GM12878 (cell line): ENCODE measurements around the gene TMEM161A. TPM values are rescaled to one million over a fixed set of nuclear protein-coding genes. Genes with fewer than 3 reads are reported as not detected.

Source experiments
- ATAC-seq: fragments of 200-7000 bp; cut with Tn5 transposase; 3 replicates; pipeline ENCODE4 v1.9.1; 2020; ENCODE audit warnings: mild to moderate bottlenecking, moderate library complexity
- BruUV-seq: library from RNA; stranded (reverse); fragments of 400-500 nt; replicated peaks from 2 replicates; lab custom pipeline; 2021; lab: Mats Ljungman, UMichigan
- CTCF ChIA-PET: fragments of 300-600 bp; sonication (Branson Sonifier 250); formaldehyde crosslinking; extraction: SDS; loops from one replicate; lab custom pipeline; 2021; ENCODE audit warnings: inconsistent platforms; lab: Yijun Ruan, JAX
- POLR2A ChIA-PET: fragments of 350-600 bp; formaldehyde crosslinking; extraction: SDS; loops from one replicate; lab custom pipeline; 2021; ENCODE audit warnings: inconsistent platforms; lab: Charles Lee
- RAD21 ChIA-PET: fragments of 300-600 bp; sonication (Branson Sonifier 250); formaldehyde crosslinking; loops from one replicate; lab custom pipeline; 2023; ENCODE audit warnings: antibody characterized with exemption; ENCODE audit not compliant: unreplicated experiment; lab: Charles Lee
- SMC1A ChIA-PET: fragments of 300-600 bp; sonication (Branson Sonifier 250); formaldehyde crosslinking; loops from one replicate; lab custom pipeline; 2023; ENCODE audit not compliant: unreplicated experiment, uncharacterized antibody; lab: Charles Lee
- DNase-seq: peaks from one replicate; pipeline ENCODE4 v3.0.0-alpha.2; 2011; ENCODE audit warnings: low read depth, low spot score
- FAIRE-seq: peaks from 3 replicates; lab custom pipeline; 2011; peaks lifted over from hg19 to GRCh38; lab: Jason Lieb, UNC
- H2AFZ ChIP-seq: 2 replicates; pipeline ENCODE4 v1.6.0; 2011; ENCODE audit warnings: low read depth, low read length, control low read depth; ENCODE audit not compliant: control insufficient read depth
- H3K27ac ChIP-seq: 2 replicates; pipeline ENCODE4 v1.5.1; 2011; ENCODE audit warnings: control low read depth; ENCODE audit not compliant: control insufficient read depth, insufficient read depth
- H3K27me3 ChIP-seq, 2 experiments: replicated peaks in 1 of 2; 2 replicates each; pipeline versions ENCODE4 v1.6.0 to v1.6.1; 2011; ENCODE audit warnings: low read length in 1 of 2; ENCODE audit not compliant: control insufficient read depth in 2 of 2, insufficient read depth in 2 of 2
- H3K36me3 ChIP-seq, 2 experiments: 2 replicates each; pipeline ENCODE4 v1.5.1; 2011; ENCODE audit warnings: low read length in 1 of 2; ENCODE audit not compliant: control insufficient read depth in 2 of 2, insufficient read depth in 2 of 2
- H3K4me1 ChIP-seq: 2 replicates; pipeline ENCODE4 v1.6.1; 2011; ENCODE audit warnings: mild to moderate bottlenecking, low read length, moderate library complexity, mixed read lengths; ENCODE audit not compliant: control insufficient read depth, insufficient read depth
- H3K4me2 ChIP-seq: 2 replicates; pipeline ENCODE4 v1.6.0; 2011; ENCODE audit warnings: control low read depth; ENCODE audit not compliant: control insufficient read depth, insufficient read depth
- H3K4me3 ChIP-seq: fragments of 200-600 bp; sonication (generic); 2 replicates; pipeline ENCODE4 v1.5.1; 2016
- H3K79me2 ChIP-seq: 2 replicates; pipeline ENCODE4 v1.6.0; 2011; ENCODE audit warnings: low read length; ENCODE audit not compliant: control insufficient read depth, insufficient read depth
- H3K9ac ChIP-seq: 2 replicates; pipeline ENCODE4 v1.8.0; 2011; ENCODE audit warnings: low read length, control low read depth, mixed read lengths; ENCODE audit not compliant: control insufficient read depth, insufficient read depth
- H3K9me3 ChIP-seq: replicated peaks from 3 replicates; pipeline ENCODE4 v1.5.1; 2011; ENCODE audit warnings: mild to moderate bottlenecking, low read length; ENCODE audit not compliant: control insufficient read depth, insufficient read depth
- H4K20me1 ChIP-seq: 2 replicates; pipeline ENCODE4 v1.6.0; 2011; ENCODE audit not compliant: control insufficient read depth, insufficient read depth
- BCL11A ChIP-seq: IDR thresholded peaks from 2 replicates; pipeline ENCODE4 v1.6.1; 2011; ENCODE audit warnings: low read depth, low read length
- CEBPB ChIP-seq, 2 experiments: fragments of 150-350 bp in 1 of 2; IDR thresholded peaks; 2 replicates each; pipeline ENCODE4 v1.6.1; 2012 to 2014; ENCODE audit warnings: low read depth in 2 of 2, low read length in 2 of 2, borderline replicate concordance in 1 of 2, inconsistent platforms in 1 of 2
- ESRRA ChIP-seq: IDR thresholded peaks from 2 replicates; pipeline ENCODE4 v1.6.1; 2012; ENCODE audit warnings: mild to moderate bottlenecking, low read length, improper control_type of control experiment
- GATAD2B ChIP-seq: fragments of 450-650 bp; conservative IDR thresholded peaks from 2 replicates; pipeline ENCODE4 v1.6.1; 2017; ENCODE audit warnings: low read depth, mild to moderate bottlenecking, moderate library complexity
- IRF4 ChIP-seq: IDR thresholded peaks from 2 replicates; pipeline ENCODE4 v1.6.1; 2011; ENCODE audit warnings: low read depth, low read length
- JUND ChIP-seq: IDR thresholded peaks from 2 replicates; pipeline ENCODE4 v1.6.1; 2012; ENCODE audit warnings: low read depth, mild to moderate bottlenecking, low read length, improper control_type of control experiment, moderate library complexity
- LARP7 ChIP-seq: fragments of 450-650 bp; IDR thresholded peaks from 2 replicates; pipeline ENCODE4 v1.6.1; 2017; ENCODE audit warnings: mild to moderate bottlenecking
- MEF2B ChIP-seq: fragments of 450-650 bp; IDR thresholded peaks from 2 replicates; pipeline ENCODE4 v1.6.1; 2018; ENCODE audit warnings: mild to moderate bottlenecking, moderate library complexity; ENCODE audit not compliant: partially characterized antibody, poor library complexity, severe bottlenecking
- NBN ChIP-seq: fragments of 450-650 bp; IDR thresholded peaks from 2 replicates; pipeline ENCODE4 v1.6.1; 2016
- PML ChIP-seq: IDR thresholded peaks from 2 replicates; pipeline ENCODE4 v1.6.1; 2012; ENCODE audit warnings: low read length, inconsistent platforms
- POU2F2 ChIP-seq: IDR thresholded peaks from 3 replicates; pipeline ENCODE4 v1.6.1; 2011; ENCODE audit warnings: low read depth, mild to moderate bottlenecking, low read length, borderline replicate concordance
- RAD21 ChIP-seq: IDR thresholded peaks from 2 replicates; pipeline ENCODE4 v1.6.1; 2011; ENCODE audit warnings: mild to moderate bottlenecking, low read depth, low read length, moderate library complexity; ENCODE audit not compliant: insufficient read depth
- SRF ChIP-seq, 2 experiments: IDR thresholded peaks; 2 replicates each; pipeline ENCODE4 v1.6.1; 2011; ENCODE audit warnings: low read depth in 2 of 2, low read length in 2 of 2, mild to moderate bottlenecking in 1 of 2, moderate library complexity in 1 of 2
- ZNF622 ChIP-seq: fragments of 450-650 bp; IDR thresholded peaks from 2 replicates; pipeline ENCODE4 v1.6.1; 2017; ENCODE audit warnings: mild to moderate bottlenecking, inconsistent platforms
- WGBS: methylation state at CpG from one replicate; pipeline ENCODE4 v1.1.6; 2016; ENCODE audit warnings: low lambda C conversion rate; ENCODE audit not compliant: insufficient replicate concordance, insufficient coverage; ENCODE audit errors: missing lambda C conversion rate; 5-methylcytosine and 5-hydroxymethylcytosine counted together
- in situ Hi-C: fragments of 300-500 bp; cut with MboI; formaldehyde crosslinking; loops from 9 replicates; pipeline ENCODE4 v1.14.3; 2018; ENCODE audit warnings: mixed read lengths
- intact Hi-C: fragments of 100-400 bp; cut with micrococcal nuclease; formaldehyde crosslinking; loops from one replicate; pipeline ENCODE4 v1.14.2; 2022; ENCODE audit not compliant: unreplicated experiment
- polyA plus RNA-seq, 11 experiments: library from polyadenylated mRNA; depleted of rRNA in 4 of 11; unstranded in 6 of 11; stranded (reverse) in 5 of 11; fragments of >200 nt; fragmentation: Nextera tagmentation in 4 of 11; fragmentation: Illumina TruSeq in 1 of 11; extraction: Ambion mirVana in 4 of 11; extraction: Trizol in 1 of 11; gene quantifications; 1 replicate in 1 of 11; 2 replicates in 10 of 11; pipeline versions ENCODE4 v1.2.1 to v1.2.3, GENCODE V29; 2011 to 2016; ENCODE audit warnings: inconsistent platforms in 2 of 11, missing spikeins in 2 of 11, low read depth in 1 of 11
- total RNA-seq, 4 experiments: library from RNA; depleted of rRNA in 3 of 4; stranded (reverse); fragments of >200 nt in 3 of 4; fragmentation: Illumina TruSeq in 1 of 4; extraction: Trizol in 1 of 4; gene quantifications; 2 replicates each; pipeline versions ENCODE4 v1.2.1 to v1.2.3, GENCODE V29; 2013 to 2021
- TF ChIP-seq, protein P1 (sequence below): IDR thresholded peaks from 2 replicates; pipeline ENCODE4 v1.6.1; 2012; ENCODE audit warnings: low read depth, low read length, improper control_type of control experiment
- TF ChIP-seq, protein P2 (sequence below): IDR thresholded peaks from 2 replicates; pipeline ENCODE4 v1.6.1; 2011; ENCODE audit warnings: mild to moderate bottlenecking, low read depth, low read length, moderate library complexity; ENCODE audit not compliant: insufficient replicate concordance
- TF ChIP-seq, protein P3 (sequence below): fragments of 450-650 bp; IDR thresholded peaks from 2 replicates; pipeline ENCODE4 v1.6.1; 2018; ENCODE audit warnings: borderline replicate concordance, mild to moderate bottlenecking; ENCODE audit not compliant: partially characterized antibody

The TMEM161A gene
- total and polyA plus RNA-seq, 10 of the 15 experiments (the other 5 are each of a cell fraction or from before 2014, with no cell fraction given), result 1.1 to 37.1 (median 19.0) TPM

DNA sequence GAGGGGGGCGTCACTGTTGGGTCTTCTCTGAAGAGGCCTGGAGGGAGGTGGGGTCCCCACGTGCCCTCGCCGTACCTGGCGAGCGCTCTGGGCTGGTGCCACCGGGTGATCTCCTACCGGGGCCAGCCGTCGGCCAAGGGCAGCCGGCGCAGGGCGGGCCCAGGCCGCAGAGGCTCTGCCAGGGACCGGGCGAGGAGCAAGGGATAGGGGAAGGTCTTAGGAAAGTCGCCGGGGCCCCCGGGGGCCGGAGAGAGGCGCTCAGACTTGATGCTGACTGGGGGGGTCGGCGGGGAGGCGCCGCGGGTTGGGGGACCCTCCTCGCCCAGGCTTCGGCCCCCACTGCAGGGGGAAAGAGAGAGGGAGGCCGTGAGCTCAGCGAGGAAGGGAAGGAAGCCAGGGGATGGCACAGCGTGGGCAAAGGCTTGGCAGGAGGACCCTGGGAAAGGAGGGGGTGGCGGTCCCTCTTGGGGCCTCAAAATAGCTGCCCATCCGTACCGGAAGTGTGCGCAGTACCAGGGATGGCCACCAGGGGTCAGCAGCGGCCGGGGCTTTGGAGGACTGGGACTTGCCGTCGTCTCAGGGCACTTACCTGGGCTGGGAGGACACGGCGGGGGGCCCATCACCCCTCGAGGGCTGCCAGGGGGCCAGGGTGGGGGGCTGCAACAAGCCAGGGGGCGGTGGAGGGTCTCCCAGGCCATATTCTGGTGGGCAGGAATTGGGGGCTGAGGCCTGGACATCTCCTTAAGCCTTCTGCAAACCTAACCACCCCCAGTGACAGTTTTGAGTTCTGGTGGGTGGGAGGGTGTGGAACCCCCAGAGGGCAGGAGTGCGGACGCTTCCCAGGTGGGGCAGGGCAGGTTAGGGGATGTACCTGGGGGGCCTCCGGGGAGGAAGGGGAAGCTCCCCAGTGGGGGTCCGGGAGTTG lies 7.7 kb upstream of the TMEM161A start:
- no peak overlapping the region for H3K9ac ChIP-seq
- peak; percentile 97 for ATAC-seq
- 0 out of 2 replicates have a peak, but pooled peaks cover 3% of the 10 kb centered on the region for H3K4me1 ChIP-seq
- H2AFZ ChIP-seq, result peak overlapping the region; percentile 53
- ChIA-PET POLR2A (interaction anchor here (0.6 to 1.6 kb wide), 3 partner anchors 23 to 30 kb away, joined by 3 to 6 read pairs (median 3); no protein-coding TSS in a partner anchor), SMC1A (interaction anchor here (0.6 to 5.4 kb wide), 8 partner anchors 10 to 48 kb away, joined by 3 to 114 read pairs (median 4); partner anchors contain the start of gene MEF2B), RAD21 (interaction anchor here (0.6 to 17.5 kb wide), 7 partner anchors 10 to 345 kb away, joined by 3 to 394 read pairs (median 5); partner anchors contain the start of gene MEF2B), CTCF (interaction anchor here (0.5 to 6.3 kb wide), 14 partner anchors 12 to 345 kb away, joined by 3 to 207 read pairs (median 4); partner anchors contain the start of gene MEF2B)
- FAIRE-seq, result peak; percentile 76
- no peak for DNase-seq
- H3K4me2 ChIP-seq, result no peak overlapping the region
- H3K4me3 ChIP-seq, result no peak overlapping the region
- H4K20me1 ChIP-seq, result no peaks in the 10 kb centered on the region
- 30% methylated on average over 41 of the region's 47 CpGs for WGBS
- H3K27me3 ChIP-seq, result no peaks in the 10 kb centered on the region
- H3K27ac ChIP-seq, result no peak overlapping the region
- no peaks in the 10 kb centered on the region for H3K79me2 ChIP-seq
- in situ Hi-C loops (loop anchor here (10.0 kb wide), 1 partner anchor 349 kb away; no protein-coding TSS in a partner anchor), intact Hi-C loops (loop anchor here (1.0 kb wide), 2 partner anchors 29 to 344 kb away; no protein-coding TSS in a partner anchor)
- H3K9me3 ChIP-seq, result no peaks in the 10 kb centered on the region
- peaks cover 6 to 8% of the 10 kb centered on the region in 2 experiments; a peak in 3 of 4 replicates for H3K36me3 ChIP-seq
- no TSS peak for BruUV-seq
- TF ChIP-seq, protein P1, sequence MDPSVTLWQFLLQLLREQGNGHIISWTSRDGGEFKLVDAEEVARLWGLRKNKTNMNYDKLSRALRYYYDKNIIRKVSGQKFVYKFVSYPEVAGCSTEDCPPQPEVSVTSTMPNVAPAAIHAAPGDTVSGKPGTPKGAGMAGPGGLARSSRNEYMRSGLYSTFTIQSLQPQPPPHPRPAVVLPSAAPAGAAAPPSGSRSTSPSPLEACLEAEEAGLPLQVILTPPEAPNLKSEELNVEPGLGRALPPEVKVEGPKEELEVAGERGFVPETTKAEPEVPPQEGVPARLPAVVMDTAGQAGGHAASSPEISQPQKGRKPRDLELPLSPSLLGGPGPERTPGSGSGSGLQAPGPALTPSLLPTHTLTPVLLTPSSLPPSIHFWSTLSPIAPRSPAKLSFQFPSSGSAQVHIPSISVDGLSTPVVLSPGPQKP, result peak; percentile 99
- TF ChIP-seq BCL11A (no peak), PML (no peak), ZNF622 (no peak), RAD21 (peak; percentile 98), SRF (IDR thresholded peaks at IDR 0.05; ENCODE audit: low read depth in 2 of 2, low read length in 2 of 2) (no peak), POU2F2 (0 out of 3 replicates have a peak, but pooled peaks have one; percentile 29), GATAD2B (peak; percentile 32; the same call in 1 of the 2 replicates), ESRRA (0 out of 2 replicates have a peak, but pooled peaks have one; percentile 59), LARP7 (peak; percentile 56; the same call in 1 of the 2 replicates), MEF2B (peak; percentile 37), JUND (no peak), IRF4 (0 out of 2 replicates have a peak, but pooled peaks have one; percentile 15), CEBPB (IDR thresholded peaks at IDR 0.05; ENCODE audit: borderline replicate concordance in 1 of 2, low read depth in 2 of 2, low read length in 2 of 2) (no peak), NBN (peak; percentile 47; the same call in 1 of the 2 replicates)
- TF ChIP-seq, protein P2, sequence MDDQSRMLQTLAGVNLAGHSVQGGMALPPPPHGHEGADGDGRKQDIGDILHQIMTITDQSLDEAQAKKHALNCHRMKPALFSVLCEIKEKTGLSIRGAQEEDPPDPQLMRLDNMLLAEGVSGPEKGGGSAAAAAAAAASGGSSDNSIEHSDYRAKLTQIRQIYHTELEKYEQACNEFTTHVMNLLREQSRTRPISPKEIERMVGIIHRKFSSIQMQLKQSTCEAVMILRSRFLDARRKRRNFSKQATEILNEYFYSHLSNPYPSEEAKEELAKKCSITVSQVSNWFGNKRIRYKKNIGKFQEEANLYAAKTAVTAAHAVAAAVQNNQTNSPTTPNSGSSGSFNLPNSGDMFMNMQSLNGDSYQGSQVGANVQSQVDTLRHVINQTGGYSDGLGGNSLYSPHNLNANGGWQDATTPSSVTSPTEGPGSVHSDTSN, result no peak
- TF ChIP-seq, protein P3, sequence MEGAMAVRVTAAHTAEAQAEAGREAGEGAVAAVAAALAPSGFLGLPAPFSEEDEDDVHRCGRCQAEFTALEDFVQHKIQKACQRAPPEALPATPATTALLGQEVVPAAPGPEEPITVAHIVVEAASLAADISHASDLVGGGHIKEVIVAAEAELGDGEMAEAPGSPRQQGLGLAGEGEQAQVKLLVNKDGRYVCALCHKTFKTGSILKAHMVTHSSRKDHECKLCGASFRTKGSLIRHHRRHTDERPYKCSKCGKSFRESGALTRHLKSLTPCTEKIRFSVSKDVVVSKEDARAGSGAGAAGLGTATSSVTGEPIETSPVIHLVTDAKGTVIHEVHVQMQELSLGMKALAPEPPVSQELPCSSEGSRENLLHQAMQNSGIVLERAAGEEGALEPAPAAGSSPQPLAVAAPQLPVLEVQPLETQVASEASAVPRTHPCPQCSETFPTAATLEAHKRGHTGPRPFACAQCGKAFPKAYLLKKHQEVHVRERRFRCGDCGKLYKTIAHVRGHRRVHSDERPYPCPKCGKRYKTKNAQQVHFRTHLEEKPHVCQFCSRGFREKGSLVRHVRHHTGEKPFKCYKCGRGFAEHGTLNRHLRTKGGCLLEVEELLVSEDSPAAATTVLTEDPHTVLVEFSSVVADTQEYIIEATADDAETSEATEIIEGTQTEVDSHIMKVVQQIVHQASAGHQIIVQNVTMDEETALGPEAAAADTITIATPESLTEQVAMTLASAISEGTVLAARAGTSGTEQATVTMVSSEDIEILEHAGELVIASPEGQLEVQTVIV, result peak; percentile 30
